ENCODE measurements around the gene CCDC8. TPM values are rescaled to one million over a fixed set of nuclear protein-coding genes. Genes with fewer than 3 reads are reported as not detected.

The CCDC8 gene
- total and polyA plus RNA-seq, 9 of the 15 experiments (the other 6 are each of a cell fraction or from before 2014, with no cell fraction given) = 0.68 to 30.8 (median 15.6) TPM

DNA sequence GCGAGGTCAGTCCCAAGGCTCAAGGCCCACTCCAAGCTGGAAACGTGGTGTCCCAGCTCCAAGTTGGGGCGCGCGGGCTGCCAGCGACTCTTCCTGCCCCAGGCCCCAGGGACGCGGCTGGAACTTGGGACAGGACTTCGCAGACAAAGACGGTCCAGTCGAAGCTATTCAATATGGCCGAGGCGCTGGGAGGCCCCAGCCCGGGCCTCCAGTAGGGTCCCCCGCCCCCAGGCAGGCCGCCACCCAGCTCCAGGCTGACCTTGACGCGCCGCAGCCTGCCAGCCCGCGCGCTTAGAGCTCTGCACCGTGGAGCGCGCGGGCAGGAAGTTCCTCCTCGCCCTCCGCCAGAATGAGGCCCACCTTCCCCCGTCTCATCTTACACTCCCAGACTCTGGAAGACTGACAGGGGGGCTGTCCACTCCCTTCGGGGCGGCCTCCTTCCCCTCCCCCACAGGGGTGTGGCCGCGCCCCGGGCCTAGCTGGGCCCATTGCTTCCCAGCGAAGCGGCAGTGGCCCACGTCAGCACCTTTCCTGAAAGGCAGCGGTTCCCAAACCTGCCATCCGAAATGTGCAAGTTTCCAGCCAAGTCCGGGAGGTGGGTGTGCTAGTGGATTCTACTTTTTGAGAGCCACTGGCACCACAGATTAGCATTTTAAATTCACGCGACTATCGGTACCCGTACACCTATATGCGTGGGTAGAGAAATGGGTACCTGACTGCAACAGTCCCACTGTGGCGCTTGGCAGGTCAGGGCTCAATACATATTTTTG, at the start of gene CCDC8 (continued):
- TF ChIP-seq ZNF407 (IDR thresholded peaks at IDR 0.05; ENCODE audit: low read depth) (no peak), HIVEP1 (CRISPR knock-in tag; IDR thresholded peaks at IDR 0.05) (no peak), ATF7 (IDR thresholded peaks at IDR 0.05) (peak; percentile 86), HEY1 (CRISPR knock-in tag; IDR thresholded peaks at IDR 0.05; ENCODE audit: borderline replicate concordance) (no peak), CSDE1 (IDR thresholded peaks at IDR 0.05) (no peak), MCM7 (IDR thresholded peaks at IDR 0.05) (no peak), ZNF3 (CRISPR knock-in tag; IDR thresholded peaks at IDR 0.05) (no peak), HMBOX1 (IDR thresholded peaks at IDR 0.05) (no peak), NFE2 (IDR thresholded peaks at IDR 0.05; ENCODE audit: low read depth) (no peak), ZC3H11A (IDR thresholded peaks at IDR 0.05; ENCODE audit: low read depth, low read length) (peak; percentile 14; the same call in 1 of the 2 replicates), SIN3A (IDR thresholded peaks at IDR 0.05; ENCODE audit: borderline replicate concordance in 2 of 2, control insufficient read depth in 1 of 2, low read depth in 2 of 2, low read length in 2 of 2) (peak; percentile 58 to 81; a peak in 2 of 4 replicates), RAD51 (IDR thresholded peaks at IDR 0.05; ENCODE audit: borderline replicate concordance, low read depth) (no peak), HBP1 (CRISPR knock-in tag; IDR thresholded peaks at IDR 0.05) (no peak), SMARCA4 (IDR thresholded peaks at IDR 0.05) (peak; percentile 23; the same call in 1 of the 2 replicates), FOXK1 (CRISPR knock-in tag; IDR thresholded peaks at IDR 0.05; ENCODE audit: borderline replicate concordance) (no peak), BACH1 (tag; IDR thresholded peaks at IDR 0.05) (no peak)
- TF ChIP-seq, protein P1, sequence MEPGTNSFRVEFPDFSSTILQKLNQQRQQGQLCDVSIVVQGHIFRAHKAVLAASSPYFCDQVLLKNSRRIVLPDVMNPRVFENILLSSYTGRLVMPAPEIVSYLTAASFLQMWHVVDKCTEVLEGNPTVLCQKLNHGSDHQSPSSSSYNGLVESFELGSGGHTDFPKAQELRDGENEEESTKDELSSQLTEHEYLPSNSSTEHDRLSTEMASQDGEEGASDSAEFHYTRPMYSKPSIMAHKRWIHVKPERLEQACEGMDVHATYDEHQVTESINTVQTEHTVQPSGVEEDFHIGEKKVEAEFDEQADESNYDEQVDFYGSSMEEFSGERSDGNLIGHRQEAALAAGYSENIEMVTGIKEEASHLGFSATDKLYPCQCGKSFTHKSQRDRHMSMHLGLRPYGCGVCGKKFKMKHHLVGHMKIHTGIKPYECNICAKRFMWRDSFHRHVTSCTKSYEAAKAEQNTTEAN (CRISPR knock-in tag; IDR thresholded peaks at IDR 0.05) = no peak
